Activated CD4-positive, alpha-beta memory T cell treated with anti-CD3 and anti-CD28 coated beads, Interleukin-2, amount 10 ng/mL, durations not matched to agents 7 days and 5 days (primary cell): ENCODE measurements around the gene PKIG. TPM values are rescaled to one million over a fixed set of nuclear protein-coding genes. Genes with fewer than 3 reads are reported as not detected.

Source experiments
- CTCF ChIA-PET: fragments of 350-600 bp; sonication (Branson Sonifier 250); formaldehyde crosslinking; loops from one replicate; lab custom pipeline; 2021; ENCODE audit warnings: antibody characterized with exemption, inconsistent platforms; lab: Charles Lee
- POLR2A ChIA-PET: fragments of 350-600 bp; sonication (Branson Sonifier 250); formaldehyde crosslinking; loops from one replicate; lab custom pipeline; 2021; ENCODE audit warnings: antibody characterized with exemption; lab: Charles Lee
- DNase-seq: peaks from one replicate; pipeline ENCODE4 v3.0.0-alpha.2; 2020
- H3K27ac Mint-ChIP-seq: one replicate; pipeline ENCODE4 v1.8.0; 2021; ENCODE audit warnings: mild to moderate bottlenecking, mixed read lengths
- H3K27me3 Mint-ChIP-seq: one replicate; pipeline ENCODE4 v1.8.0; 2021; ENCODE audit warnings: mixed read lengths
- H3K36me3 Mint-ChIP-seq: one replicate; pipeline ENCODE4 v1.8.0; 2021; ENCODE audit warnings: low read depth, mixed read lengths
- H3K4me1 Mint-ChIP-seq: one replicate; pipeline ENCODE4 v1.8.0; 2021; ENCODE audit warnings: mixed read lengths
- H3K4me3 Mint-ChIP-seq: one replicate; pipeline ENCODE4 v1.8.0; 2021; ENCODE audit warnings: mild to moderate bottlenecking, mixed read lengths
- H3K9me3 Mint-ChIP-seq: one replicate; pipeline ENCODE4 v1.8.0; 2021; ENCODE audit warnings: mixed read lengths
- total RNA-seq, 2 experiments: library from RNA; stranded (reverse); gene quantifications; one replicate each; pipeline ENCODE4 v1.2.3, GENCODE V29; 2021

Gene PKIG
- 1 to 10 TPM; 1.1 to 1.6 TPM for total RNA-seq

DNA sequence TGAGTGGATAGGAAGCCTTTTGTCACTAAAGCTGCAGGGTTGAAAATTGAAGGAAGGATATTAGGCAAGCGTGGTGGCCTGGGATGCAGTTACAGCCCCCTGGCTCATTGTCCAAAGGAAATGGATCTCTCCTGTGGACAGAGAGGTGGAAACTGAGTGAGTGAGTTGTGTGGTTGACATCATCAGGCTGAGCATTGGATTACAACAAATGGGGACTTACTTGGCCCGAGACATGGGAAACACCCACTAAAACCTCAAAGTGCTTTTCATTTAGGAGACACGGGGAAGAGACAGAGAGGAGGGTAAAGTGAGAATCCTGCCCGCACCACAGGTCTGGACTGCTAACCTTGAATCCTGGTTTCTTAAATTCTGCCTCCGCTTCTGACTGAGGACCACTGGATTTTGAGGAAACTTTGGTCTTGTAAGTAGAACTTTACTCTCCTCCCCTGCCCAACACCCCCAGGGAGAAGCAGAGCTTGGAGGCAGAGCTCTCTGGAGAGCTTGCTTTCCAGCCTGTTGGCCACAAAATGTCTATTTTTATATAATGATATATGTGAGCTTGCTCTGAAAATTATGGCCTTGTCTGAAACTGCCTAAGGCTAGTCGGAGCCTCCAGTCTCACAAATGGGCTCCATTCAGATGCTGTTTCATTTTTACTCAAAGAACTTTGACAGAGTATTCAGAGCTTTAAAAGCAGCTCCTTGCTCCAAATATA, at the start of gene PKIG:
Gene PKIG (plus strand): TSS at position 269 of the 715 bp plus-strand sequence. CDS start 31,978 bp downstream, outside the sequence.
- Mint-ChIP-seq H3K36me3 (no peaks in the 10 kb centered on the region), H3K27me3 (no peaks in the 10 kb centered on the region), H3K4me1 (peaks cover 22% of the 10 kb centered on the region), H3K9me3 (no peaks in the 10 kb centered on the region), H3K4me3 (no peak within 1 kb of the TSS), H3K27ac (no peak within 1 kb of the TSS)
- CTCF ChIA-PET = no interaction called here
- POLR2A ChIA-PET = no interaction called here
- DNase-seq = no peak

DNA sequence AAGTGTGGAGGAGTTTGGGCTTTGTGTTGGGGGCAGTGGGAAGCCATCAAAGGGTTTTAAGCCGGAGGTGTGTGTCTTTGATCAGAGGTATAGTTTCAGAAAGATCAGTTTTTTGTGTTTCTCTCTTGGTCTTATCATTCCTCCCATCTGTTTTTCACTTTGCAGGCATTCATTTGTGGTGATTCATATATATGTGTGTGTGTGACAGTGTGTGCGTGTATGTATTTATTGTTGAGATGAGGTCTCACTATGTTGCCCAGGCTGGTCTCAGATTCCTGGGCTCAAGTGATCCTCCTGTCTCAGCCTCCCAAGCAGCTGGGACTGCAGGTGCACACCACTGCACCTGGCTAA, 49.4 kb upstream of the PKIG start:
- no peaks in the 10 kb centered on the region for H3K36me3 Mint-ChIP-seq
- no peaks in the 10 kb centered on the region for H3K9me3 Mint-ChIP-seq
- no peak for DNase-seq
- no peak overlapping the region for H3K4me3 Mint-ChIP-seq
- no peak overlapping the region for H3K27ac Mint-ChIP-seq
- peaks cover 6% of the 10 kb centered on the region for H3K4me1 Mint-ChIP-seq
- POLR2A ChIA-PET = no interaction called here
- H3K27me3 Mint-ChIP-seq = peaks cover 9% of the 10 kb centered on the region
- CTCF ChIA-PET = no interaction called here

DNA sequence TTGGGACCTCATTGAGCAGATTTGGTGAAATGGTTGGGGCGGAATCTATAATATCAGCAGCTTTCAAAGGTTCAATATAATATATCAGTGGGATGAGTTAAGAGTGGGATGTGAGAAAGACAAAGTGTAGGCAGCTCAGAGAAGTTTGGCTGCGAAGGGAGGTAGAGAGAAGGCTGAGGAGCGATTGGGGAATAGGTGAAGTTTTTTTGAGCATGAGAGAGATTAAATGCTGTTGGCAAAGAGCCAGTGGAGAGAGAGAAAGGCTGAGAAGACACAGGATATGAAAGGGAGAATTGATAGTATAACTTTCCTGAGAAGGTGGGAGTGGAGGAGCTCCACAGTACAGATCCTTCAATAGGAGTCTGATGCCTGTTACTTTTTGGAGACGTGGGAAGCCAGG, 48.5 kb upstream of the PKIG start:
- no peak overlapping the region for H3K4me3 Mint-ChIP-seq

DNA sequence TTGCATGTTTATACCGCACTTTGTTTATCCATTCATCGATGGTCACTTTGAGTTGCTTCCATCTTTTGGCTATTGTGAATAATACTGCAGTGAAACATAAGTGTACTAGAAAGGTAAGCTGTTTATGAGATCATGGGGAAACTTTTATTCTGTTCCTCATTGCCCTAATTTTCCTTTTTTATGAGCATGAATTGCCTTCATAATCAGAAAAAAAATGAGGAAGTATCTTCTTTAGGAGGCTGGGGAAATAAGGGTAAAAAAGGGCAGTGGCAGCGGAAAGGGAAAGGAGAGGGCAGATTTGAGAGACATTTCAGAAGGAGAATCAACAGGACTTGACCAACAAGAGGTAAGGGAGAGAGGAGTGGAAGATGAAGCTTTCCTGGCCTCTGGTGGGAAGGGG, 46.2 kb upstream of the PKIG start:
- ChIA-PET CTCF (no interaction called here), POLR2A (no interaction called here)
- H3K9me3 Mint-ChIP-seq = no peaks in the 10 kb centered on the region
- H3K36me3 Mint-ChIP-seq = no peaks in the 10 kb centered on the region
- no peak for DNase-seq
- H3K27ac Mint-ChIP-seq = no peak overlapping the region
- H3K27me3 Mint-ChIP-seq = peaks cover 7% of the 10 kb centered on the region
- peaks cover 4% of the 10 kb centered on the region for H3K4me1 Mint-ChIP-seq
- no peak overlapping the region for H3K4me3 Mint-ChIP-seq

More for the DNA sequence above, 48.5 kb upstream of the PKIG start:
- CTCF ChIA-PET = no interaction called here
- Mint-ChIP-seq H3K27ac (no peak overlapping the region), H3K36me3 (no peaks in the 10 kb centered on the region), H3K9me3 (no peaks in the 10 kb centered on the region), H3K4me1 (peaks cover 6% of the 10 kb centered on the region), H3K27me3 (peaks cover 9% of the 10 kb centered on the region)
- no peak for DNase-seq
- POLR2A ChIA-PET = interaction anchor here (0.9 to 2.1 kb wide), 2 partner anchors 13 to 77 kb away, joined by 5 to 7 read pairs; partner anchors contain the start of gene SERINC3

DNA sequence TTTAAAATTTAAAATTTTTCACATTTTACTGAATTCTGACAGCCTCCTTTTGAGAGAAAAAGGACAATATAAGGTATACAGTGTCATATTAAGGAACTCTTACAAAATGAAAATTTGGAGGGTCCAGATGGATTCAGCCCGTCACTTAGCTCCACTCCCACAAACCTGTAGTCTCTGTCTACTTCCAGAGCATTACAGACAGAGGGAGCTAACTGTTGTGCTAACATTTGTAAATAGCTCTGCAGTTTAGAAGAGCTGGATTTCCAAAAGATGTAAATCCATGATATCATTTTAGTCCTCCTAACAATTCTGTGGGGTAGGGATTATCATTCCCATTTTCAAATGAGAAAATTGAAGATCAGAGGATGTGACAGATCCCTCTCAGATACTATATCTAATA, 44.4 kb upstream of the PKIG start:
- Mint-ChIP-seq H3K4me1 (no peaks in the 10 kb centered on the region), H3K36me3 (no peaks in the 10 kb centered on the region), H3K27me3 (peaks cover 7% of the 10 kb centered on the region), H3K4me3 (no peak overlapping the region), H3K27ac (no peak overlapping the region), H3K9me3 (no peaks in the 10 kb centered on the region)
- POLR2A ChIA-PET = no interaction called here
- DNase-seq = no peak
- CTCF ChIA-PET = interaction anchor here (0.6 kb wide), 1 partner anchor 12 kb away, joined by 4 read pairs; no protein-coding TSS in a partner anchor

DNA sequence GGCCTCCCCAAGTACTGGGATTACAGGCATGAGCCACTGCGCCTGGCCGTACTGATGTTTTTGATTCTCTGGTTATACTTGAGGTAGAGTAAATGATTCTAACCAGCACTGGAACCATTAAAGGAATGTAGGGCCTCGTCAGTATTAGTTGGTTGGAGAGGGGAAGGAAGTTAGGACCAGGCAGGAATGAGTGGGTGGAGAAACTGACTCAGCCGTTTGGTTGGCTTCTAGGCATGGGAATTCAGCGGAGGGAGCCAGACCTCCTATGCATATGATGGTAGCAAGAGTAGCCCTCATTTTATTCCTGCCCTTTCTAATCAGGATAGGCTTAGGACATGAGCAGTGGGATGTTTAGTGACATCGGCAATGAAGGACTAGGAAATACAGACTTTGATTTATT, 41.5 kb upstream of the PKIG start:
- Mint-ChIP-seq H3K4me1 (no peaks in the 10 kb centered on the region), H3K36me3 (no peaks in the 10 kb centered on the region), H3K27me3 (peaks cover 6% of the 10 kb centered on the region), H3K27ac (no peak overlapping the region), H3K9me3 (no peaks in the 10 kb centered on the region), H3K4me3 (no peak overlapping the region)
- CTCF ChIA-PET = interaction anchor here (0.7 kb wide), 1 partner anchor 68 kb away, joined by 4 read pairs; no protein-coding TSS in a partner anchor
- POLR2A ChIA-PET = no interaction called here
- DNase-seq = no peak

DNA sequence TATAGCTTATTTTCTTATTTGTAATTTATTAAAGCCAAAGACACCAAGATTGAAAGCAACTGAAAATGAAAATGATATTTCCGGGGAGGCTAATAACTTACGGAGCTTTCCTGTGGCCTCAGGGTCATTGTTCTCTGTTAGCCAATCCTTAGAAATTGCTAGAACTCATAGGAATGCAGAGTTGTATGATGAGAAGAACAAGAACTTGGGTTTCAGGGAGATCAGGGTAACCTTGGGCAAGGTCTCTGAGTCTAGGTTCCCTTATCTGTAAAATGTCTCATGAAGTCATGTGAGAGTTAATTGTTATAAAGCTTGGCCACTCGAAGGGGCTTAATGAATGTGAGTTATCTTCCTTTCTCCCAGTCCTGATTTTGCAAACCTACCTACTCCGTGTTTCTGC, 40.4 kb upstream of the PKIG start:
- no peak overlapping the region for H3K27ac Mint-ChIP-seq
- H3K9me3 Mint-ChIP-seq = no peaks in the 10 kb centered on the region
- ChIA-PET CTCF (no interaction called here), POLR2A (no interaction called here)
- H3K27me3 Mint-ChIP-seq = no peaks in the 10 kb centered on the region
- H3K4me3 Mint-ChIP-seq = no peak overlapping the region
- no peak for DNase-seq
- H3K36me3 Mint-ChIP-seq = no peaks in the 10 kb centered on the region
- no peaks in the 10 kb centered on the region for H3K4me1 Mint-ChIP-seq

DNA sequence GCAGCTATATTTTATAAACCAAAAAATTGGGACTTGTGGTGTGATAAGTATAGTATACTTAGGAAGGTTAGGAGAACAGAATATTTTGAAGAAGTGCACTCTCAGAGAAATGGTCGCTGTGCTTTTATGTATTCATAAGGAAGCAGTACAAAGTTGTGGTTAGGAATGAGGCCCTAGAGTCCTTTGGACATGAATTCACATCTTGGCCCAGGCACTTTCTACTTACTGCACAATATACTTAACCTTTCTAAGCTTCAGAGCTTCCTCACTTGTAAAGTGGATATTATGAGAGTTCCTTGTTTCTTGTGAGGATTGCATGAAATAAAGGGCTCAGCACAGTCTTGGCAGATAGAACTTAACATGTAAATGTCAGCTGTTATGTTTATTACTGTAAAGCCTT, 39.5 kb upstream of the PKIG start:
- no peak for DNase-seq
- H3K27ac Mint-ChIP-seq = no peak overlapping the region
- no peaks in the 10 kb centered on the region for H3K4me1 Mint-ChIP-seq
- H3K27me3 Mint-ChIP-seq = peaks cover 4% of the 10 kb centered on the region
- no peaks in the 10 kb centered on the region for H3K9me3 Mint-ChIP-seq
- H3K4me3 Mint-ChIP-seq = no peak overlapping the region
- ChIA-PET POLR2A (no interaction called here), CTCF (no interaction called here)
- H3K36me3 Mint-ChIP-seq = no peaks in the 10 kb centered on the region

DNA sequence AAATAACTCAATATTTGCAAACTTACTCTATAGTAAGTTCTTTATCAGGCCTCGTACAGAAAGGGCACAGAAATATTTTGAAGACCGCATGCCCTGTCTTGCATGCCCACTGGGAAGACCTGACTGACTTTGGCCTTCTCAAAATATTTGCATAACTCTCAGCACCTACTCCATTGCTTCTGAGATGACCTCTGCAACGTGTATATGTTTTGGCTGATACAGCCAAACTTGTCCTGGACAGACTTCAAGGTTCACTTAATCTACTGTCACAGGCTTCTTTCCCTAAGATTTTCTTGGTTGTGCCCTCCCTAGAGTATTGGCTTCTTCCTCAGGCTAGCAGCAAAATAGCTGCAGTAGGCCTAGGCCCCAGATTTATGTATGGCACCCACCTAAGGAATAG, 39.0 kb upstream of the PKIG start:
- no peak overlapping the region for H3K4me3 Mint-ChIP-seq

DNA sequence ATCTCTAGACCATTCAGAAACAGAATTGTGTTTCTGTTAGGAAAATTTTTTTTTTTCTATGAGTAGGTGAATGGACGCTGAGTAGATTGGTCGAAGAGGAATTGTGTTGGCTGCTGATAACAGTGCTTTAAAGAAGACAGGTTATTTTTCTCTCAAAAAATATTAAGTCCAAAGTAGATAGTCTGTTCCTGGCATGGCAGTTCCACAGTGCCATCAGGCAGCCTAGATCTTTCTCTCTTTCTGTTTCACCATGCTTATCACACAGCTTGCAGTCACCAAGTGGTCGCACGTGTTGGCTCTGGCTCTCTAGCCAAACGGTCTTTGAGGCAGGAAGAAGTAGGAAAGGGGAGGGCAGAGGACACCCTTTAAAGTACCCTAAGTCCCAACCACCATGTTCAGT, 38.1 kb upstream of the PKIG start:
- H3K4me1 Mint-ChIP-seq = no peaks in the 10 kb centered on the region
- no peaks in the 10 kb centered on the region for H3K36me3 Mint-ChIP-seq
- peaks cover 4% of the 10 kb centered on the region for H3K27me3 Mint-ChIP-seq
- ChIA-PET POLR2A (no interaction called here), CTCF (interaction anchor here (0.7 kb wide), 1 partner anchor 744 kb away, joined by 5 read pairs; no protein-coding TSS in a partner anchor)
- DNase-seq = no peak
- no peak overlapping the region for H3K4me3 Mint-ChIP-seq
- H3K9me3 Mint-ChIP-seq = no peaks in the 10 kb centered on the region
- no peak overlapping the region for H3K27ac Mint-ChIP-seq

More for the DNA sequence above, 39.0 kb upstream of the PKIG start:
- DNase-seq = no peak
- Mint-ChIP-seq H3K4me1 (no peaks in the 10 kb centered on the region), H3K36me3 (no peaks in the 10 kb centered on the region), H3K27me3 (peaks cover 4% of the 10 kb centered on the region), H3K27ac (no peak overlapping the region), H3K9me3 (no peaks in the 10 kb centered on the region)
- POLR2A ChIA-PET = no interaction called here
- CTCF ChIA-PET = no interaction called here

DNA sequence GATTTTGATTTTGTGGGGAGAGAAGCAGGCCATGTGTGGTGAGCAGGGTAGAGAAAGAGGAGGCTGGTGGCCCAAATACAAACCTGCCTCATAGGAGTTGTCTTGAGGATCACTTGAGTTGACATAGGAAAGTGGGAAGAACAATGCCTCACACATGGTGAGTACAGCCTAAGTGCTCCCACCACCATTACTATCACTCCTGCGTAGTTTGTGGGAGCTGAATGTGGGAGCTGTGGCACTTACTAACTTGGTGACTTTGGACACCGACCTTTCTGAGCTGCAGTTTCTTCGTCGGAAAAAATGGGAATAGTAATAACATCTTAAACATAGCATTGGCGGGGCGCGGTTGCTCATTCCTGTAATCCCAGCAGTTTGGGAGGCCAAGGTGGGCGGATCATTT, 35.0 kb upstream of the PKIG start:
- POLR2A ChIA-PET = interaction anchor here (1.1 kb wide), 1 partner anchor 25 kb away, joined by 4 read pairs; the partner anchor contains the start of gene SERINC3
- Mint-ChIP-seq H3K36me3 (no peaks in the 10 kb centered on the region), H3K27me3 (peaks cover 4% of the 10 kb centered on the region), H3K4me1 (peaks cover under 1% of the 10 kb centered on the region), H3K4me3 (no peak overlapping the region), H3K27ac (no peak overlapping the region), H3K9me3 (no peaks in the 10 kb centered on the region)
- CTCF ChIA-PET = no interaction called here
- no peak for DNase-seq

DNA sequence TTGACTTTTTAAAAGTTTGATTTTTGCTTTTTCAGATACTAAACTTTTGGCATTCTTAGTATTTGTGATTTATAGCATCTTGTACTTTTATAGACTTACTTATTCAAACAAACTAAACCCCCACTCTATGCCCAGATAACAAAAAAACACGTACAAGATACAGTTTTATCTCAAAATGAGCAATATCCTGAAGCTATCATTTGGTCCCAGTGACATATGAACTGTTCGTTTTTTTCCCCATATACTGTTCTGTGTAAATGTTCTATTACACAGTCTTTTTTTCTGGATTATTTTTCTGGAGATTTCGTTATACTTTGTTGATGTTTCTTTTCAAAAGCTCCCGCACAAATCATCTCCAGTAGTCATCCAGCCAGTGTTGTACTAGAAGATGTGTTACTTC, 33.3 kb upstream of the PKIG start:
- no peak overlapping the region for H3K27ac Mint-ChIP-seq
- peaks cover 4% of the 10 kb centered on the region for H3K27me3 Mint-ChIP-seq
- H3K4me3 Mint-ChIP-seq = no peak overlapping the region
- H3K36me3 Mint-ChIP-seq = no peaks in the 10 kb centered on the region
- H3K9me3 Mint-ChIP-seq = no peaks in the 10 kb centered on the region
- POLR2A ChIA-PET = interaction anchor here (1.3 kb wide), 1 partner anchor 73 kb away, joined by 4 read pairs; no protein-coding TSS in a partner anchor
- peaks cover 15% of the 10 kb centered on the region for H3K4me1 Mint-ChIP-seq
- CTCF ChIA-PET = interaction anchor here (0.6 to 1.0 kb wide), 3 partner anchors 10 to 735 kb away, joined by 3 read pairs; no protein-coding TSS in a partner anchor
- no peak for DNase-seq

DNA sequence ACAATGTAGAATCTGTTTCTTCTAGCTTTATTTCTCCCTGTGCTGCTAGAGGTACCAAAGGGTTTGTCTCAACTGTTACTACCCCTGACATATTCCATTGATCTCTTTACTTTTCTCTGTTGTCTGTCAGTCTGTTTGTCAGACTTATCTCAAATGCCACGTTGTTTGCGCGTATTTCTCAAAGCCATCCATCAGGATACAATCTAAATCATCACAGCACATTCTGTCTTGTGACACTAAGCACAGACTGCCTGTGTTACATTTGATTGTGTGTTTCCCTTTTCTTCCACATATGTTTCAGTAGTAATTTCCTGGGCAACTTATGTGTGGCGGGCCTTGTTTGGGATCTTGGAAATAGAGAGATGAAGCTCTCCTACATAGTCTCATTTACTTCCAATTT, 30.3 kb upstream of the PKIG start:
- no peaks in the 10 kb centered on the region for H3K36me3 Mint-ChIP-seq
- no peak overlapping the region for H3K4me3 Mint-ChIP-seq
- H3K27ac Mint-ChIP-seq = no peak overlapping the region
- ChIA-PET POLR2A (no interaction called here), CTCF (interaction anchor here (0.9 kb wide), 1 partner anchor 11 kb away, joined by 3 read pairs; no protein-coding TSS in a partner anchor)
- H3K9me3 Mint-ChIP-seq = no peaks in the 10 kb centered on the region
- peaks cover 15% of the 10 kb centered on the region for H3K4me1 Mint-ChIP-seq
- DNase-seq = no peak
- peaks cover 4% of the 10 kb centered on the region for H3K27me3 Mint-ChIP-seq

DNA sequence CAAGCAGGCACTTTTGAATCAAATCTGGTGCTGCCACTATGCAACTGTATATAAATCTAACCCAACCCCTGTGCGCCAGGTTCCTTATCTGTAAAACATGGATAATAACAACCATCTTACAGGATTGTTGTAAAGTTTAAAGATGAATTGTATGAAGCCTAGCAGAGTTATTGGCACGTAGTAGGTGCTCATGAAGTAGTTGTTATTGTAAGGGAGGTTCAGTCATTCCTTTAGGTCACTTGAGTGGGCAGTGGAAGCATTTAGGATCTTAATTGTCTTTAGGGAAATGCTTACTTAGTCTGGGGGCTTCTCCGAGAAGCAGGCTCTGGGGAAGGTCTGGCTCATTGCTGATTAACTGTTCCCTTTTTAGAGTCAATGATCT, 29.8 kb upstream of the PKIG start:
- no peak overlapping the region for H3K4me3 Mint-ChIP-seq
- no peak overlapping the region for H3K27ac Mint-ChIP-seq
- peaks cover 15% of the 10 kb centered on the region for H3K4me1 Mint-ChIP-seq
- H3K36me3 Mint-ChIP-seq = no peaks in the 10 kb centered on the region
- H3K9me3 Mint-ChIP-seq = no peaks in the 10 kb centered on the region
- no peak for DNase-seq
- peaks cover under 1% of the 10 kb centered on the region for H3K27me3 Mint-ChIP-seq
- ChIA-PET CTCF (interaction anchor here (1.2 kb wide), 1 partner anchor 46 kb away, joined by 3 read pairs; no protein-coding TSS in a partner anchor), POLR2A (no interaction called here)
